Erythroblast (primary cell): ENCODE results near the gene CRAT.

Source experiments
- GATA1 ChIP-seq: IDR thresholded peaks from 2 replicates; pipeline ENCODE4 v1.6.1; 2011; ENCODE audit warnings: low read depth, mild to moderate bottlenecking, control low read depth, low read length, moderate library complexity
- POLR2A ChIP-seq: IDR thresholded peaks from 2 replicates; pipeline ENCODE4 v1.6.1; 2011; ENCODE audit warnings: mild to moderate bottlenecking, low read length

GRCh38 chr9:129125478-129125877 is 14.9 kb upstream of the CRAT start:
- TF ChIP-seq POLR2A: no peak
- no peak for TF ChIP-seq GATA1
